DOHH2 (cell line): ENCODE measurements around the gene SHROOM1.

Experiments
- EZH2phosphoT487 ChIP-seq: fragments of 200-600 bp; sonication (generic); IDR thresholded peaks from 2 replicates; pipeline ENCODE4 v1.6.1; 2017; ENCODE audit warnings: borderline replicate concordance, mild to moderate bottlenecking, antibody characterized with exemption, low read length, moderate library complexity, mixed read lengths
- TF ChIP-seq, protein P1 (sequence below): fragments of 200-600 bp; sonication (generic); IDR thresholded peaks from one replicate; pipeline ENCODE4 v1.5.1; 2014; ENCODE audit warnings: antibody characterized with exemption, mild to moderate bottlenecking, low read depth, low read length; ENCODE audit not compliant: poor library complexity, severe bottlenecking

DNA sequence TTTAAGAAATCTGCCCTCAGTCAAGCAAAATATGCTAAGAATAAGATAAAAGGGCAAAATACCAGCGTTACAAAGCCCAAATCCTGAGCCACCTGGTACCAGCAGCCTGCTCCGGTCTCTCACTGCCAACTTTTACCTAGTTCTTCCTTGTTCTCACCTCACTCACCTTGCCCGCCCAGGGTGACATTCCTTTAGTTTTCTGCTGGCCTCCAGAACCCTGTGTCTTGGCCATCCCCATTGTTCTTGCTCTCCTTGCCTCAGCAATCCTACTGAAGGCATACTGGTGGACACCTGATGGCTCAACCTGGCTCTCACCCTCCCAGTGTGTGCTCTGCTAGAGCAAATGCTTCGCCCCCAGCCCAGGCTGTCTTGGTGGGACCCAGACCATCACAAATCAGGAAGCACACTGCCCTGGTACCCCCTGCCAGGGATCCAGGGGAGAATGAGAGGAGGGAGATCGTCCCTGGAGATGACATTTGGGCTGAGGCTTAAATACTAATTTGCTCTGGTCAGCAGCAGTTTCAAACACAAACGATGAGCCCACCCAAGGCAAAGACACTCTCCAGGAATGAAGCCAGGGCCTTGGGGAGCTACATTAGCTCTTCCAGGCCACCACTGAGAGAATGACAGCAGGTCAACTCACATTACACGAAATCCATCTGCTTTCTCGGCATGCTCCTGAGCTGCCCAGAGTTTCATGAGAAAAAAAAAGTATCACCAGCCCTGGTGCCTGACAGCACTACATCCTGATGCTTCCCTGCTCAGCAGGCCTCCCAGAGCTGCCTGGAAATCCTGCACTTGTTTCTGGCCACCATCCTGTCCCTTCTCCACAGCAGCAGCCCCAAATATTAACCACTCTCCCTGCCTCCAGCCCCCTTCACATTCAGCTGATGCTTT lies 41.2 kb downstream of the SHROOM1 start:
- TF ChIP-seq, protein P1, sequence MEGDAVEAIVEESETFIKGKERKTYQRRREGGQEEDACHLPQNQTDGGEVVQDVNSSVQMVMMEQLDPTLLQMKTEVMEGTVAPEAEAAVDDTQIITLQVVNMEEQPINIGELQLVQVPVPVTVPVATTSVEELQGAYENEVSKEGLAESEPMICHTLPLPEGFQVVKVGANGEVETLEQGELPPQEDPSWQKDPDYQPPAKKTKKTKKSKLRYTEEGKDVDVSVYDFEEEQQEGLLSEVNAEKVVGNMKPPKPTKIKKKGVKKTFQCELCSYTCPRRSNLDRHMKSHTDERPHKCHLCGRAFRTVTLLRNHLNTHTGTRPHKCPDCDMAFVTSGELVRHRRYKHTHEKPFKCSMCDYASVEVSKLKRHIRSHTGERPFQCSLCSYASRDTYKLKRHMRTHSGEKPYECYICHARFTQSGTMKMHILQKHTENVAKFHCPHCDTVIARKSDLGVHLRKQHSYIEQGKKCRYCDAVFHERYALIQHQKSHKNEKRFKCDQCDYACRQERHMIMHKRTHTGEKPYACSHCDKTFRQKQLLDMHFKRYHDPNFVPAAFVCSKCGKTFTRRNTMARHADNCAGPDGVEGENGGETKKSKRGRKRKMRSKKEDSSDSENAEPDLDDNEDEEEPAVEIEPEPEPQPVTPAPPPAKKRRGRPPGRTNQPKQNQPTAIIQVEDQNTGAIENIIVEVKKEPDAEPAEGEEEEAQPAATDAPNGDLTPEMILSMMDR, result no peak
- no peak for TF ChIP-seq EZH2phosphoT487
